HG02759 (cell line): Measurements from ENCODE around the gene GPATCH4.
"Not testable (repeated sequence)": the region's sequence is repeated elsewhere in the genome, so short reads cannot be mapped to it uniquely, and the experiment has no call there.

ENCODE experiments used
- ATAC-seq: cut with Tn5 transposase; IDR thresholded peaks from one replicate; pipeline ENCODE4 v1.9.1; 2021; ENCODE audit warnings: mild to moderate bottlenecking, moderate library complexity; ENCODE audit not compliant: unreplicated experiment

The GPATCH4 gene

GRCh38 chr1:156581661-156582387, 19.5 kb downstream of the GPATCH4 start:
- ATAC-seq: no peak

- ATAC-seq: no peak
Observed at GRCh38 chr1:156579472-156579871, 21.8 kb downstream of the GPATCH4 start, which contains the start of gene TTC24. Gene TTC24 (plus strand): TSS chr1:156579723. CDS start chr1:156581365, 1,642 bp downstream.

- no peak for ATAC-seq
Observed at GRCh38 chr1:156578055-156578454, 23.2 kb downstream of the GPATCH4 start.

GRCh38 chr1:156577550-156577949, 23.7 kb downstream of the GPATCH4 start:
- ATAC-seq: no peak

GRCh38 chr1:156574039-156574633, 27.1 kb downstream of the GPATCH4 start:
- ATAC-seq: no peak

- ATAC-seq: no peak
Observed at GRCh38 chr1:156572663-156573018, 28.6 kb downstream of the GPATCH4 start.

- ATAC-seq: peak; percentile 83
Observed at GRCh38 chr1:156571919-156572662, 29.2 kb downstream of the GPATCH4 start, which contains the start of gene IQGAP3. Gene IQGAP3 (minus strand): TSS chr1:156572565. CDS start chr1:156572529, 36 bp downstream.

- no peak for ATAC-seq
Observed at GRCh38 chr1:156571261-156571852, 29.9 kb downstream of the GPATCH4 start.

- no peak for ATAC-seq
Observed at GRCh38 chr1:156566436-156566835, 34.8 kb downstream of the GPATCH4 start.

GRCh38 chr1:156565519-156565918, 35.8 kb downstream of the GPATCH4 start:
- ATAC-seq: no peak

GRCh38 chr1:156560585-156561163, 40.6 kb downstream of the GPATCH4 start:
- ATAC-seq: no peak

GRCh38 chr1:156559797-156560385, 41.4 kb downstream of the GPATCH4 start:
- no peak for ATAC-seq

- ATAC-seq: no peak
Observed at GRCh38 chr1:156559086-156559796, 42.0 kb downstream of the GPATCH4 start.

- ATAC-seq: no peak
Observed at GRCh38 chr1:156556354-156556753, 44.9 kb downstream of the GPATCH4 start.

- no peak for ATAC-seq
Observed at GRCh38 chr1:156555715-156556114, 45.6 kb downstream of the GPATCH4 start.

- no peak for ATAC-seq
Observed at GRCh38 chr1:156554971-156555370, 46.3 kb downstream of the GPATCH4 start.

GRCh38 chr1:156553860-156554485, 47.3 kb downstream of the GPATCH4 start:
- ATAC-seq: no peak

GRCh38 chr1:156552937-156553336, 48.3 kb downstream of the GPATCH4 start:
- ATAC-seq: not testable (repeated sequence)

GRCh38 chr1:156552518-156552917, 48.8 kb downstream of the GPATCH4 start:
- no peak for ATAC-seq
